ENCODE measurements around the gene ITGA1. TPM values are rescaled to one million over a fixed set of nuclear protein-coding genes. Genes with fewer than 3 reads are reported as not detected.
"Not testable (repeated sequence)": the region's sequence is repeated elsewhere in the genome, so short reads cannot be mapped to it uniquely, and the experiment has no call there.

The ITGA1 gene
- total and polyA plus RNA-seq, 2 donors (not counting 1 experiment from before 2014, with no cell fraction given): 0.74 TPM; not detected in 1

- peaks cover 6% of the 10 kb centered on the region for H3K27me3 Mint-ChIP-seq
- H3K9me3 Mint-ChIP-seq (ENCODE audit: insufficient read depth): no peaks in the 10 kb centered on the region
- H3K27me3 ChIP-seq (replicated peaks in 1 of 4; ENCODE audit: control extremely low read depth in 1 of 4, control insufficient read depth in 3 of 4, insufficient read depth in 4 of 4, low read length in 3 of 4): no peaks in the 10 kb centered on the region
- H3K27ac ChIP-seq (ENCODE audit: low read length in 2 of 2): no peak overlapping the region
- ChIA-PET CTCF (no interaction called here), POLR2A (no interaction called here)
- H3K4me3 Mint-ChIP-seq: no peak overlapping the region
- no peak overlapping the region for H3K9ac ChIP-seq (ENCODE audit: low read length)
- no peaks in the 10 kb centered on the region for H3K9me3 ChIP-seq (ENCODE audit: control extremely low read depth in 1 of 3, control insufficient read depth in 2 of 3, insufficient read depth in 1 of 3, low read length in 2 of 3)
- intact Hi-C loops (cut with micrococcal nuclease): no loop called here
- H3K36me3 ChIP-seq (replicated peaks in 1 of 2; ENCODE audit: control extremely low read depth in 1 of 2, control insufficient read depth in 1 of 2, extremely low read depth in 1 of 2, insufficient read depth in 2 of 2, low read length in 1 of 2): no peaks in the 10 kb centered on the region
- no peak overlapping the region for H3K27ac Mint-ChIP-seq
- 20% methylated on average over 1 of the region's 1 CpG for WGBS (ENCODE audit: insufficient coverage)
- no peak for DNase-seq
- no peak overlapping the region for H3K4me2 ChIP-seq (replicated peaks; ENCODE audit: low read depth, low read length, poor library complexity, severe bottlenecking)
- H3K4me1 ChIP-seq (ENCODE audit: control insufficient read depth in 2 of 2, insufficient read depth in 2 of 2, low read length in 2 of 2): no peaks in the 10 kb centered on the region
- no peaks in the 10 kb centered on the region for H3K79me2 ChIP-seq (ENCODE audit: control insufficient read depth, insufficient read depth, low read length)
- H2AFZ ChIP-seq (ENCODE audit: insufficient read depth, low read depth, low read length, poor library complexity, severe bottlenecking): no peak overlapping the region
- no peaks in the 10 kb centered on the region for H3K4me1 Mint-ChIP-seq
- no peak for ATAC-seq (ENCODE audit: low read depth)
- H3K4me3 ChIP-seq (ENCODE audit: control extremely low read depth in 1 of 5, extremely low read depth in 1 of 5, insufficient read depth in 1 of 5, low read depth in 2 of 5, low read length in 4 of 5): no peak overlapping the region
- no peaks in the 10 kb centered on the region for H4K20me1 ChIP-seq (ENCODE audit: control insufficient read depth, insufficient read depth, low read length, poor library complexity, severe bottlenecking)
- TF ChIP-seq CTCF (IDR thresholded peaks at IDR 0.05) (no peak), EZH2 (IDR thresholded peaks at IDR 0.05; ENCODE audit: borderline replicate concordance, insufficient read depth, low read depth, low read length, poor library complexity, severe bottlenecking) (no peak)
Measured at GRCh38 chr5:52743970-52744369, 43.7 kb upstream of the ITGA1 start.

GRCh38 chr5:52744867-52745458 lies 42.8 kb upstream of the ITGA1 start:
- H3K4me2 ChIP-seq (replicated peaks; ENCODE audit: low read depth, low read length, poor library complexity, severe bottlenecking); DNase-seq; H3K79me2 ChIP-seq (ENCODE audit: control insufficient read depth, insufficient read depth, low read length); intact Hi-C loops (cut with micrococcal nuclease); H3K9ac ChIP-seq (ENCODE audit: low read length); H3K9me3 Mint-ChIP-seq (ENCODE audit: insufficient read depth); POLR2A ChIA-PET; H3K36me3 ChIP-seq (replicated peaks in 1 of 2; ENCODE audit: control extremely low read depth in 1 of 2, control insufficient read depth in 1 of 2, extremely low read depth in 1 of 2, insufficient read depth in 2 of 2, low read length in 1 of 2); H4K20me1 ChIP-seq (ENCODE audit: control insufficient read depth, insufficient read depth, low read length, poor library complexity, severe bottlenecking); H3K4me1 Mint-ChIP-seq; CTCF ChIA-PET; H3K27me3 Mint-ChIP-seq; H3K4me3 ChIP-seq (ENCODE audit: control extremely low read depth in 1 of 5, extremely low read depth in 1 of 5, insufficient read depth in 1 of 5, low read depth in 2 of 5, low read length in 4 of 5); H3K9me3 ChIP-seq (ENCODE audit: control extremely low read depth in 1 of 3, control insufficient read depth in 2 of 3, insufficient read depth in 1 of 3, low read length in 2 of 3); H2AFZ ChIP-seq (ENCODE audit: insufficient read depth, low read depth, low read length, poor library complexity, severe bottlenecking); H3K27ac ChIP-seq (ENCODE audit: low read length in 2 of 2); H3K27me3 ChIP-seq (replicated peaks in 1 of 4; ENCODE audit: control extremely low read depth in 1 of 4, control insufficient read depth in 3 of 4, insufficient read depth in 4 of 4, low read length in 3 of 4); H3K27ac Mint-ChIP-seq; ATAC-seq (ENCODE audit: low read depth); H3K4me3 Mint-ChIP-seq; H3K4me1 ChIP-seq (ENCODE audit: control insufficient read depth in 2 of 2, insufficient read depth in 2 of 2, low read length in 2 of 2): not testable (repeated sequence)
- no CpG with 5 or more reads among the region's 2 CpGs for WGBS (ENCODE audit: insufficient coverage)

Measured in B cell (primary cell).